ENCODE results near the gene DNAJC1.

Gene DNAJC1

DNA sequence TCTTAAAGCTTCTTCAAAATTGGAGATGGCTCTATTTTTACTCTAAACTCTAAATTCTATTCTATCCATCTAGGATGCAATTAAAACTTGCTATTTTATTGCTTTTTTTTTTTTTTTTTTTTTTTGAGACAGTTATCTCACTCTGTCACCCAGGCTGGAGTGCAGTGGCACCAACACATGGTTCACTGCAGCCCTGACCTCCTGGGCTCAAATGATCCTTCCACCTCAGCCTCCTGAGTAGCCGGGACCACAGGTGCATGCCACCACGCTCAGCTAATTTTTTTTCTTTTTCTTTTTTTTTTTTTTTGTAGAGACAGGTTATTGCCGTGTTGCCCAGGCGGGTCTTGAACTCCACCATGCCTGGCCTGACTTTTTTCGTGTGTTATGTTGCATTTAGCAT, 41.2 kb downstream of the DNAJC1 start:
- no peak for DNase-seq (ENCODE audit: extremely low read depth in 1 of 2, low read depth in 1 of 2)

DNA sequence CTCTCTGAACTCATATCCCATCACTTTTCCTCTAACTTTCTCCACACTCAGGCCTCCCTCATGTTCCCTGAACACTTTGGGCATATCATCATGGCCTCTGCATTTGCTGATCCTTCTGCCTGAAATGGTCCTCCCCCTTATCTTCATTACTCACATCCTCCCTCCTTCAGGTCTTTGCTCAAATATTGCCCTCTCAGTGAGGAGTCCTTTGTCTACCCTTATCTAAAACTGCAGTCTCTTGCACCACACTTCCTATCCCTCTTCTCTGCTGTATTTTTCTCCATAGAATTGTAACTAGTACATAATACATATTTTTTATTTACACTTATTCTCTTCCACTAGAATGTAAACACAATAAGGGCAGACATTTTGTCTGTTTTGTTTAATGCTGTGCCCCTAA, 41.7 kb downstream of the DNAJC1 start:
- no peak for DNase-seq (ENCODE audit: extremely low read depth in 1 of 2, low read depth in 1 of 2)

DNA sequence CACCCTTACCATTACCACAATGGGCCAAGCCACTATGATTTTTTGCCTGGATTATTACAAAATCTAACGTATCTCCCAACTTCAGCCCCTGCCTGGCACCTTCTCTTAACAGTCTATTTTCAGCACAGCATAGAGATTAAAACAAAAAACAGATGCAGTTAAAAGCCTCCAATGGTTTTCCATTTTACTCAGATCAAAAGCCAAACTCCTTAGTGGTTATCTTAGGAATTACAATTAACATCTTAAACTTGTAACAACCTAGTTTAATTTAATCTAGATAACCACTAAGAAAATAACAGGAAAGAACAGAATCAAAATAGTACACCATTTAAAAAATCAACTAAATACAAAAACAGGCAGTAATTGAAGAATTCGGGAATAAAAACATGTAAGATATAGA, 43.5 kb downstream of the DNAJC1 start:
- DNase-seq (ENCODE audit: extremely low read depth in 1 of 2, low read depth in 1 of 2), result no peak

GRCh38 chr10:21954690-21955089, 48.8 kb downstream of the DNAJC1 start:
- DNase-seq (ENCODE audit: extremely low read depth in 1 of 2, low read depth in 1 of 2), result no peak

DNA sequence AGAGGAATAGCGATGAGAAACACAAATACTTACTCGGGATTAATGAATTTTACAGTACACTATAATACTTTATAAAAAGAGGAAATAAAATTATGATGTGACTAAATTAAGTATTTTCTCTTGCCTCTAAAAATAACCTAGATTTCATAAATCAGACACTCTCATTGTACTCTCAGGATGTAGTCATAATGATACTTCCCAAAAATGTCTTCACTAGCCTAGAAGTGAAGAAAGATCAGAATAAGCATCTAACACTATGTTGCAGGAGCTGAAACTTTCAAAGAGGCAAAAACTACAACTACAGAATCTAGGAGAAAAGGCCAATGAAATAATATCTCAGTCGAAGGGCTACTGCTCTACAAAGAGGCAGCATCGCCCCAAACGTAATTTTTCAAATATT, 49.4 kb downstream of the DNAJC1 start:
- DNase-seq (ENCODE audit: extremely low read depth in 1 of 2, low read depth in 1 of 2), result no peak

GRCh38 chr10:21953585-21954057, 49.9 kb downstream of the DNAJC1 start:
- no peak for DNase-seq (ENCODE audit: extremely low read depth in 1 of 2, low read depth in 1 of 2)

- DNase-seq (ENCODE audit: extremely low read depth in 1 of 2, low read depth in 1 of 2), result no peak
These were observed 53.0 kb downstream of the DNAJC1 start for GRCh38 chr10:21950566-21950965.

GRCh38 chr10:21946946-21947345, 56.6 kb downstream of the DNAJC1 start:
- no peak for DNase-seq (ENCODE audit: extremely low read depth in 1 of 2, low read depth in 1 of 2)

DNA sequence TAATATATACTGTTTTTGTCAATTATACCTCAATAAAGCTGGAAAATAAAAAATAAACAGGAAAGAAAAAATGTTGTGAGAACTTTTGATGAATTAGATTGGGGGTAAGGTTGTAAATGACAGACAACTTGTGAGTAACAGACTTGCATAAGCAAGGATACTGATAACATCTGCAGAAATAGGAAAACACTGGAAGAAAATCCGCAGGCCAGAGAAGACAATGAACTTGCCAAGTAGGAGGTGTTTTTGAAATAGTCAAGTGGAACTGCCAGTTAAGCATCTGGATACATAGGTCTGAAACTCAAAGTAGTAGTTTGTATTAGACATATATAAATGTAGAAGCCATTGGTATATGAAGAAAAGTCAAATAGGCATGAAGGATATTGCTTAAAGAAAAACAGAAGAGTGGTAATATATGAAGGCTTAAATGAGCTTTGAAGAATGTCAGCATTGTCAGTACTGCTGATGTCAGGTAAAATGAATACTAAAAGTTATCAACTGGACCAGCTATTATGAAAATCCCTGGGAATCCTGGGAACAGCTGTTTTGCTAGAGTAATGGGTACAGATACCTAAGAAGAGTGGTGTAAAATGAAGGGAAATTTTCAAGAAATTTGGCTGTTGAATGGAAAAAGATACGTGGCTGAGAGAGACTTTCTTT, 58.7 kb downstream of the DNAJC1 start:
- no peak for DNase-seq (ENCODE audit: extremely low read depth in 1 of 2, low read depth in 1 of 2)

DNA sequence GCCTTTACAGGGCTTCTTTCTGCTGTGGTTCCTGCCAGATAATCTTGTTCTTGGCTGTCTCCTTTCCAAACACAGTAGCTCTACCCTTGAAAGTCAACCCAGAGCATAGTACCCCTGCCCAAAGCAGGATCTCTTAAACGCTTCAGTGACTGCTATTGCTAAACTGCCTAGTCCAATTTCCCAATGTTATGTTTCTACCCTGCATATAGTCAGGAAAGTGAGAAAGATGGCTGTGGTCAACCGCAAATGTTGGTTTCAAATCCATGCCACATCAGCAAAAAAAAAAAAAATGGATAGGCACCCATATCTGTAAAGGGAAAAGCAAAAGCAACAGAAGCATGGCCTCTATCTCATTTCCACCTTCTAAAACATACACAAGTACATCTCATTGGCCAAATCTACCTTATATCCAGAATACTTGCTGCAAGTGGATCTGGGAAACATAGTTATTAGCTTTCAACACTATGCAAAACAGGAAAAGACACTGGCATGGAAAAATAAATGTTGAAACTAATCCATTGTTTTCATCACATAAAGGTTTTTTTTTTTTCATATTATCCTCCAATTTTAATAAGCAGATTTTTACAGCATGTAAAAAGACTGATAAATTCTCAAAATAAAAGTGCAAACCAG, 59.8 kb downstream of the DNAJC1 start:
- no peak for DNase-seq (ENCODE audit: extremely low read depth in 1 of 2, low read depth in 1 of 2)

DNA sequence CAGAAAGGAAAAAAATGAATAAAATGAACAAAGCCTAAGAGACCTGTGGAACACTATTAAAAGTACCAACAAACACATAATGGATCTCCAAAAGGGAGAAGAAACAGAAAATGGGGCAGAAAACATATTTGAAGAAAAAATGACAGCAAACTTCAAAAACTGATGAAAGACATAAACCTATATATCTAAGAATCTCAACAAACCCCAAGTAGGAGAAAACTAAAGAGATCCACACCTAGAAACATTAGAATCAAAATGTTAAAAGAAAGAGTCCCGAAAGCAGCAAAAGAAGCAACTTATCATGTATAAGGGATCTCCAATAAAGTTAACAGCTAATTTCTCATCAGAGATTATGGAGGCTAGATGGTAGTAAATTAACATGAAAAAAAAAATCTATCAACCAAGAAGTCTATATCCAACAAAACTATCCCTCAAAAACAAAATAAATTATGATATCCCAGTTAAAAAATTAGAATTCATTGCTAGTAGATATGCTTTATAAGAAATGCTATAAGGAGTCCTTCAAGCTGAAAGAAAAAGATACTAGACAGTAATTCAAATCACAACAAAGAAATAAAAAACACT, 68.0 kb downstream of the DNAJC1 start:
- DNase-seq (ENCODE audit: extremely low read depth in 1 of 2, low read depth in 1 of 2), result no peak

- no peak for DNase-seq (ENCODE audit: extremely low read depth in 1 of 2, low read depth in 1 of 2)
These were observed 69.2 kb downstream of the DNAJC1 start for GRCh38 chr10:21934307-21934706.

GRCh38 chr10:21929070-21929469, 74.5 kb downstream of the DNAJC1 start:
- DNase-seq (ENCODE audit: extremely low read depth in 1 of 2, low read depth in 1 of 2), result no peak

- DNase-seq (ENCODE audit: extremely low read depth in 1 of 2, low read depth in 1 of 2), result no peak
These were observed 75.7 kb downstream of the DNAJC1 start for GRCh38 chr10:21927631-21928353.

GRCh38 chr10:21926949-21927348, 76.6 kb downstream of the DNAJC1 start:
- no peak for DNase-seq (ENCODE audit: extremely low read depth in 1 of 2, low read depth in 1 of 2)

- DNase-seq (ENCODE audit: extremely low read depth in 1 of 2, low read depth in 1 of 2), result no peak
These were observed 77.1 kb downstream of the DNAJC1 start for GRCh38 chr10:21926358-21926925.

DNA sequence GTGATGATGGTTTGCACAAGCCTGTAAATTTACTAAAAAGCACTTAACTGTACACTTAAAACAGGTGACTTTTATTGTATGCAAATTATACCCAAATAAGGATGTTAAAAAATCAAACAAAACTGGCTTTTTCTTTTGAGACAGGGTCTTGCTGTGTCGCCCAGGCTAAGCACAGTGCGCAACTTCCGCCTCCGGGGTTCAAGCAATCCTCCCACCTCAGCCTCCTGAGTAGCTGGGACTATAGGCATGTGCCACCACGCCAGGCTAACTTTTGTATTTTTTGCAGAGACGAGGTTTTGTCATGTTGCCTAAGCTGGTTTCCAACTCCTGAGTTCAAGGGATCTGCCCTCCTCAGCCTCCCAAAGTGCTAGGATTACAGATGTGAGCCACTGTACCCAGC, 77.7 kb downstream of the DNAJC1 start:
- no peak for DNase-seq (ENCODE audit: extremely low read depth in 1 of 2, low read depth in 1 of 2)

- no peak for DNase-seq (ENCODE audit: extremely low read depth in 1 of 2, low read depth in 1 of 2)
These were observed 79.0 kb downstream of the DNAJC1 start for GRCh38 chr10:21924511-21924910.

DNA sequence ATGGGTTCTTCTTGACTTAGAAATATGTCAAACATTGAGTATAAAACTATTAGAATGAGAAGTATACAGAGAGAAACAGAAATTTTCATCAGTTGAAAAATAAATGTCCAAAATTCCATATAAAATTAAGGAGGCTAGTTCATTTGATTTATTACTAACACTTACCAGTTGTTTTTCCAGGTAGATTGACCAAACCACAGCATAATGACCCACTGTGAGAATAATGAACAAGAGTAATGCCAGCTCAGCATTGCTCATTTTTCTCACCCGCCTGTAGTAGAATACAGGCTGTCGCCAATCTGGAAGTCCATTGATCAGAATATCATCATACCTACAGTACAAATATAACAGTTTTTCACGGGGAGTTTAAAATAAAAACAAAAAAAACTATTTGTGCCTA, 82.9 kb downstream of the DNAJC1 start:
- DNase-seq (ENCODE audit: extremely low read depth in 1 of 2, low read depth in 1 of 2), result no peak

DNA sequence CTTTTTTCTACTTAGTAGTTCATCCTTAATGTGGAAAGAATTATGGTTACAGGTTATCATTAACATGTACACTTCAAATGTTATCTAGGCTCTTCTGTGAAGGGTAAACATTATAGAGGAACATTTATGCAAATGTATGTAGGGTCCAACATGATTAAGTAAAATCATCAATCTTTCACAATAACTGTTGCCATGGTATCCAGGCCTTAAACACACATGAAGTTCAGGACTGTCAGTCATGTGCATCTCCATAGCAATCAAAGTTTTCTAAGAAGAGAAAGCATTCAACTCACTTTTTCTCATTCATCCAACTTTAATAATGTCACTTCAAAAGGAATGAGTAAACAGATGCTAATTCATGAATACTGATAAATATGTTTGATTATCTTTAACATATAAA, 83.6 kb downstream of the DNAJC1 start:
- DNase-seq (ENCODE audit: extremely low read depth in 1 of 2, low read depth in 1 of 2), result no peak

DNA sequence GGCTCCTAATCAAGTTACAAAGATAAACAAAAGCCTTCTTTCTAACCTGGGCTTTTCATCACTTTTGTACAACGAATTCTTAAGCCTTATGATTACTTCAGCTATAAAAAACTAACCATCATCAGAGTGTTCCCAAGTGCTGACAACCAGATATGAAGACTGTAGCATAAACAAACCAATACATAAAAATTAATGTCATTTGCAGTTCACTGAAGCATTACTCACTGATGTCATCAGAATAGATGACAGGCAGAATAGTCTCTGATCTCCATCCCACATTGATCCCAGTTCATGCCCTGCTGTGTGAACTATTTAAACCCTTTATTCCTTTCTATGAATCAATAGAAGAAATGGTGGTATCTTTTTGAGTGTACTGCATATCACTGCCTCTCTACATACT, 84.4 kb downstream of the DNAJC1 start:
- DNase-seq (ENCODE audit: extremely low read depth in 1 of 2, low read depth in 1 of 2), result no peak

All from activated CD8-positive, alpha-beta memory T cell treated with anti-CD3 and anti-CD28 coated beads for 1 hour (primary cell).